ENCODE results near the gene CELF4. TPM values are rescaled to one million over a fixed set of nuclear protein-coding genes. Genes with fewer than 3 reads are reported as not detected.

Gene CELF4
- total RNA-seq, 1 donor from 2014 or later = not detected

- DNase-seq (ENCODE audit: low read depth) = peak; percentile 18
- H3K27me3 ChIP-seq (ENCODE audit: control insufficient read depth, insufficient read depth, low read length) = peaks cover 32% of the 10 kb centered on the region
- H3K36me3 ChIP-seq (ENCODE audit: control insufficient read depth, insufficient read depth, low read length) = no peaks in the 10 kb centered on the region
- TF ChIP-seq CTCF (IDR thresholded peaks at IDR 0.05; ENCODE audit: insufficient read depth, low read length, poor library complexity, severe bottlenecking) = peak; percentile 33
- peak overlapping the region; percentile 14 for H3K4me3 ChIP-seq (ENCODE audit: low read depth, low read length)
Observed at GRCh38 chr18:37484983-37485834, 80.4 kb downstream of the CELF4 start.

- no peak for TF ChIP-seq CTCF (IDR thresholded peaks at IDR 0.05; ENCODE audit: insufficient read depth, low read length, poor library complexity, severe bottlenecking)
- no peak for DNase-seq (ENCODE audit: low read depth)
- no peak overlapping the region for H3K4me3 ChIP-seq (ENCODE audit: low read depth, low read length)
- H3K27me3 ChIP-seq (ENCODE audit: control insufficient read depth, insufficient read depth, low read length) = peaks cover 28% of the 10 kb centered on the region
- H3K36me3 ChIP-seq (ENCODE audit: control insufficient read depth, insufficient read depth, low read length) = no peaks in the 10 kb centered on the region
Observed at GRCh38 chr18:37483984-37484819, 81.4 kb downstream of the CELF4 start.

- TF ChIP-seq CTCF (IDR thresholded peaks at IDR 0.05; ENCODE audit: insufficient read depth, low read length, poor library complexity, severe bottlenecking) = no peak
- Histone ChIP-seq H3K27me3 (ENCODE audit: control insufficient read depth, insufficient read depth, low read length) (peaks cover 22% of the 10 kb centered on the region), H3K4me3 (ENCODE audit: low read depth, low read length) (no peak overlapping the region), H3K36me3 (ENCODE audit: control insufficient read depth, insufficient read depth, low read length) (no peaks in the 10 kb centered on the region)
- no peak for DNase-seq (ENCODE audit: low read depth)
Observed at GRCh38 chr18:37483221-37483971, 82.2 kb downstream of the CELF4 start.

GRCh38 chr18:37482433-37482832 lies 83.2 kb downstream of the CELF4 start:
- H3K27me3 ChIP-seq (ENCODE audit: control insufficient read depth, insufficient read depth, low read length) = peaks cover 14% of the 10 kb centered on the region
- no peaks in the 10 kb centered on the region for H3K36me3 ChIP-seq (ENCODE audit: control insufficient read depth, insufficient read depth, low read length)
- no peak overlapping the region for H3K4me3 ChIP-seq (ENCODE audit: low read depth, low read length)
- no peak for DNase-seq (ENCODE audit: low read depth)
- TF ChIP-seq CTCF (IDR thresholded peaks at IDR 0.05; ENCODE audit: insufficient read depth, low read length, poor library complexity, severe bottlenecking) = no peak

- Histone ChIP-seq H3K27me3 (ENCODE audit: control insufficient read depth, insufficient read depth, low read length) (peaks cover 10% of the 10 kb centered on the region), H3K4me3 (ENCODE audit: low read depth, low read length) (no peak overlapping the region), H3K36me3 (ENCODE audit: control insufficient read depth, insufficient read depth, low read length) (no peaks in the 10 kb centered on the region)
- no peak for TF ChIP-seq CTCF (IDR thresholded peaks at IDR 0.05; ENCODE audit: insufficient read depth, low read length, poor library complexity, severe bottlenecking)
- no peak for DNase-seq (ENCODE audit: low read depth)
Observed at GRCh38 chr18:37482002-37482401, 83.6 kb downstream of the CELF4 start.

Measured in kidney epithelial cell (primary cell).